IMR-90 (cell line): ENCODE results near the gene GALNT17. TPM values are rescaled to one million over a fixed set of nuclear protein-coding genes. Genes with fewer than 3 reads are reported as not detected.

ENCODE experiments used
- ATAC-seq: fragments of 200-7000 bp; cut with Tn5 transposase; 2 replicates; pipeline ENCODE4 v1.9.1; 2020; ENCODE audit warnings: low read depth, mild to moderate bottlenecking, moderate library complexity
- BruUV-seq: library from RNA; stranded (reverse); fragments of 400-500 nt; replicated peaks from 2 replicates; lab custom pipeline; 2021; lab: Mats Ljungman, UMichigan
- CTCF ChIA-PET: fragments of 300-600 bp; formaldehyde crosslinking; extraction: SDS; loops from one replicate; lab custom pipeline; 2021; ENCODE audit warnings: antibody characterized with exemption; lab: Yijun Ruan, JAX
- POLR2A ChIA-PET: fragments of 300-600 bp; sonication (Branson Sonifier 250); formaldehyde crosslinking; loops from one replicate; lab custom pipeline; 2022; ENCODE audit warnings: antibody characterized with exemption; ENCODE audit not compliant: unreplicated experiment; lab: Charles Lee
- DNase-seq: peaks from one replicate; pipeline ENCODE4 v3.0.0; 2013
- H2AFZ ChIP-seq: replicated peaks from 2 replicates; pipeline ENCODE3; 2013; ENCODE audit warnings: low read length, mild to moderate bottlenecking; ENCODE audit not compliant: poor library complexity
- H2AK5ac ChIP-seq: 2 replicates; pipeline ENCODE4 v1.6.1; 2013; ENCODE audit warnings: low read depth, low read length, inconsistent platforms
- H2AK9ac ChIP-seq: replicated peaks from 2 replicates; pipeline ENCODE3; 2013; ENCODE audit warnings: mild to moderate bottlenecking, low read depth, low read length, moderate library complexity; ENCODE audit not compliant: poor library complexity
- H2BK120ac ChIP-seq: 2 replicates; pipeline ENCODE4 v1.6.1; 2013; ENCODE audit warnings: low read depth, low read length, inconsistent platforms
- H2BK15ac ChIP-seq: 3 replicates; pipeline ENCODE4 v1.6.1; 2013; ENCODE audit warnings: low read depth, low read length, inconsistent platforms
- H2BK20ac ChIP-seq: 2 replicates; pipeline ENCODE4 v1.6.1; 2013; ENCODE audit warnings: low read depth, mild to moderate bottlenecking, inconsistent platforms, low read length, moderate library complexity
- H2BK5ac ChIP-seq: 2 replicates; pipeline ENCODE4 v1.6.1; 2013; ENCODE audit warnings: mild to moderate bottlenecking, low read depth, low read length, inconsistent platforms; ENCODE audit not compliant: poor library complexity, severe bottlenecking
- H3K14ac ChIP-seq: replicated peaks from 2 replicates; pipeline ENCODE4 v1.6.1; 2013; ENCODE audit warnings: low read depth, low read length, inconsistent platforms
- H3K18ac ChIP-seq: 2 replicates; pipeline ENCODE4 v1.6.1; 2013; ENCODE audit warnings: low read depth, low read length, control low read depth
- H3K23ac ChIP-seq: 2 replicates; pipeline ENCODE4 v1.6.1; 2013; ENCODE audit warnings: low read depth, low read length, inconsistent platforms
- H3K27ac ChIP-seq: 2 replicates; pipeline ENCODE4 v1.5.1; 2013; ENCODE audit warnings: mild to moderate bottlenecking, control low read depth, low read length; ENCODE audit not compliant: insufficient read depth
- H3K27me3 ChIP-seq: 2 replicates; pipeline ENCODE4 v1.6.1; 2013; ENCODE audit warnings: low read length; ENCODE audit not compliant: control insufficient read depth, insufficient read depth
- H3K36me3 ChIP-seq: 2 replicates; pipeline ENCODE4 v1.6.1; 2013; ENCODE audit warnings: low read length, mixed read lengths; ENCODE audit not compliant: control insufficient read depth, insufficient read depth
- H3K4ac ChIP-seq: 2 replicates; pipeline ENCODE4 v1.6.1; 2013; ENCODE audit warnings: low read depth, low read length, inconsistent platforms
- H3K4me1 ChIP-seq: 2 replicates; pipeline ENCODE4 v1.6.1; 2013; ENCODE audit warnings: low read length, mixed read lengths; ENCODE audit not compliant: control insufficient read depth, insufficient read depth
- H3K4me2 ChIP-seq: 2 replicates; pipeline ENCODE4 v1.6.1; 2013; ENCODE audit warnings: low read depth, mild to moderate bottlenecking, control low read depth, low read length, moderate library complexity
- H3K4me3 ChIP-seq: 2 replicates; pipeline ENCODE4 v1.5.1; 2013; ENCODE audit warnings: low read depth, mild to moderate bottlenecking, control low read depth, low read length, moderate library complexity; ENCODE audit not compliant: insufficient read depth
- H3K56ac ChIP-seq: 2 replicates; pipeline ENCODE4 v1.6.1; 2013; ENCODE audit warnings: low read length, inconsistent platforms; ENCODE audit not compliant: insufficient read depth; ENCODE audit errors: extremely low read depth
- H3K79me1 ChIP-seq, 2 experiments: 2 replicates each; pipeline ENCODE4 v1.6.1; 2013; ENCODE audit warnings: low read length in 2 of 2, inconsistent platforms in 1 of 2, low read depth in 1 of 2
- H3K9ac ChIP-seq: 2 replicates; pipeline ENCODE4 v1.6.1; 2013; ENCODE audit warnings: low read depth, low read length, control low read depth
- H3K9me1 ChIP-seq: 2 replicates; pipeline ENCODE4 v1.6.1; 2013; ENCODE audit warnings: low read length, inconsistent platforms; ENCODE audit not compliant: insufficient read depth
- H3K9me3 ChIP-seq: 2 replicates; pipeline ENCODE4 v1.6.1; 2013; ENCODE audit warnings: low read length; ENCODE audit not compliant: control insufficient read depth, insufficient read depth
- H4K20me1 ChIP-seq: 2 replicates; pipeline ENCODE4 v1.6.1; 2013; ENCODE audit warnings: low read length, inconsistent platforms; ENCODE audit not compliant: insufficient read depth
- H4K5ac ChIP-seq: 2 replicates; pipeline ENCODE4 v1.6.1; 2013; ENCODE audit warnings: mild to moderate bottlenecking, low read depth, low read length, control low read depth
- H4K8ac ChIP-seq, 2 experiments: 2 replicates each; pipeline ENCODE4 v1.6.1; 2013; ENCODE audit warnings: low read depth in 2 of 2, low read length in 2 of 2, control low read depth in 1 of 2, inconsistent platforms in 1 of 2
- H4K91ac ChIP-seq: 2 replicates; pipeline ENCODE4 v1.6.1; 2013; ENCODE audit warnings: low read depth, low read length, inconsistent platforms; ENCODE audit not compliant: insufficient read depth
- FOS ChIP-seq: fragments of 150-350 bp; IDR thresholded peaks from 2 replicates; pipeline ENCODE4 v1.6.1; 2016; ENCODE audit warnings: low read depth, low read length
- RCOR1 ChIP-seq: IDR thresholded peaks from 2 replicates; pipeline ENCODE4 v1.6.1; 2012; ENCODE audit warnings: mild to moderate bottlenecking, low read length, improper control_type of control experiment; ENCODE audit not compliant: insufficient replicate concordance
- WGBS, 2 experiments: methylation state at CpG; one replicate each; pipeline versions ENCODE4 v1.1.5 to v1.1.7; 2013; ENCODE audit warnings: missing lambda C conversion rate in 2 of 2; ENCODE audit not compliant: insufficient read length in 1 of 2; ENCODE audit errors: extremely low coverage in 2 of 2; 5-methylcytosine and 5-hydroxymethylcytosine counted together
- dilution Hi-C: fragments of 300-500 bp; cut with HindIII; formaldehyde crosslinking; loops from one replicate; pipeline ENCODE4 v1.14.3; 2018; ENCODE audit warnings: low sequenced_read_pairs; ENCODE audit not compliant: unreplicated experiment
- in situ Hi-C: fragments of 300-500 bp; cut with MboI; formaldehyde crosslinking; loops from 3 replicates; pipeline ENCODE4 v1.14.3; 2019; ENCODE audit warnings: low sequenced_read_pairs, inconsistent platforms, mixed read lengths
- intact Hi-C: fragments of 100-400 bp; cut with micrococcal nuclease; formaldehyde crosslinking; loops from 2 replicates; pipeline ENCODE4 v1.10.0; 2022
- polyA plus RNA-seq, 3 experiments: library from polyadenylated mRNA; depleted of rRNA; stranded (reverse); fragments of >200 nt; gene quantifications; 2 replicates each; pipeline ENCODE4 v1.2.3, GENCODE V29; 2012; ENCODE audit warnings: low replicate concordance in 1 of 3
- total RNA-seq: library from RNA; depleted of rRNA; stranded (reverse); fragments of >200 nt; gene quantifications from 2 replicates; pipeline ENCODE4 v1.2.3, GENCODE V29; 2012
- TF ChIP-seq, protein P1 (sequence below): conservative IDR thresholded peaks from 2 replicates; pipeline ENCODE4 v1.5.1; 2012; ENCODE audit warnings: mild to moderate bottlenecking, low read depth, low read length, improper control_type of control experiment
- TF ChIP-seq, protein P2 (sequence below): fragments of 150-350 bp; IDR thresholded peaks from 2 replicates; pipeline ENCODE4 v1.6.1; 2016; ENCODE audit warnings: low read depth, mild to moderate bottlenecking, low read length, moderate library complexity, borderline replicate concordance
- TF ChIP-seq, protein P3 (sequence below): fragments of 150-350 bp; IDR thresholded peaks from 2 replicates; pipeline ENCODE4 v1.6.1; 2017; ENCODE audit warnings: mild to moderate bottlenecking, antibody characterized with exemption, low read length, low read depth

The GALNT17 gene
- total and polyA plus RNA-seq, 2 of the 4 experiments (the other 2 are of a cell fraction), result not detected

DNA sequence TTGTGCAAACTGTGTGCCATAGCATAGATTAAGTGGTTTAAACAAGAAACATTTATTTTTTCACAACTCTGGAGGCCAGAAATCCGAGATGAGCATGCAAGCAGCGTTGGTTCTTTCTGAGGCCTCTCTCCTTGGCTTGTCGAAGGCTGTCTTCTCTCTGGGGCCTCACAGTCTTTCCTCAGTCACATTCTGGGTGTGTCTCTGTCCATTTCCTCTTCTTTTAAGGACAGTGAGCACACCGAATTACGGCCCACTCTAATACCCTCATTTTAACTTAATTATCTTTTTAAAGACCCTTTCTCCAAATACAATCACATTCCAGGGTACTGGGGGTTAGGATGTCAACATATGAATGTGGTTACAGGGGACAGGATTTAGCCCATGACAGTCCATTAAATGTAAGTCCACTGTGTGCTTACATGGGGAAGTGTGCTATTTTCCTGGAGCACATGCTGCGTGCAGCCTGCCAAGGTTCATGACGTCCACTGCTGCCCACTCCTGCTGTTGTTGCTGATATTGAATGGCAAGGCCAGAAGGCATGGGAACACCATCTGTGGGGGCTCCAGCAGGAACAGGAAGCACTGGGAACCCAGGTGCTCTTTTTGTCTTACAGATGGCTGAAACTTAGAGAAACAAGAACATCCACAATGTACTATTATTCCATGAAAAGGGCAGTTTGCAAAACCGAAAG, 365.5 kb downstream of the GALNT17 start:
- H2AK5ac ChIP-seq, result no peak overlapping the region
- no peak overlapping the region for H4K8ac ChIP-seq
- no peak overlapping the region for H3K4ac ChIP-seq
- no peak overlapping the region for H2BK15ac ChIP-seq
- H3K14ac ChIP-seq, result no peak overlapping the region
- H4K20me1 ChIP-seq, result no peaks in the 10 kb centered on the region
- H3K9me1 ChIP-seq, result no peaks in the 10 kb centered on the region
- intact Hi-C loops, result no loop called here
- H3K36me3 ChIP-seq, result no peaks in the 10 kb centered on the region
- CTCF ChIA-PET, result no interaction called here
- in situ Hi-C loops, result no loop called here
- BruUV-seq, result no TSS peak
- H3K27ac ChIP-seq, result no peak overlapping the region
- H3K27me3 ChIP-seq, result no peaks in the 10 kb centered on the region
- no peak overlapping the region for H3K9ac ChIP-seq
- no peak overlapping the region for H3K23ac ChIP-seq
- H2AK9ac ChIP-seq, result no peak overlapping the region
- TF ChIP-seq RCOR1 (no peak), FOS (no peak)
- TF ChIP-seq, protein P1, sequence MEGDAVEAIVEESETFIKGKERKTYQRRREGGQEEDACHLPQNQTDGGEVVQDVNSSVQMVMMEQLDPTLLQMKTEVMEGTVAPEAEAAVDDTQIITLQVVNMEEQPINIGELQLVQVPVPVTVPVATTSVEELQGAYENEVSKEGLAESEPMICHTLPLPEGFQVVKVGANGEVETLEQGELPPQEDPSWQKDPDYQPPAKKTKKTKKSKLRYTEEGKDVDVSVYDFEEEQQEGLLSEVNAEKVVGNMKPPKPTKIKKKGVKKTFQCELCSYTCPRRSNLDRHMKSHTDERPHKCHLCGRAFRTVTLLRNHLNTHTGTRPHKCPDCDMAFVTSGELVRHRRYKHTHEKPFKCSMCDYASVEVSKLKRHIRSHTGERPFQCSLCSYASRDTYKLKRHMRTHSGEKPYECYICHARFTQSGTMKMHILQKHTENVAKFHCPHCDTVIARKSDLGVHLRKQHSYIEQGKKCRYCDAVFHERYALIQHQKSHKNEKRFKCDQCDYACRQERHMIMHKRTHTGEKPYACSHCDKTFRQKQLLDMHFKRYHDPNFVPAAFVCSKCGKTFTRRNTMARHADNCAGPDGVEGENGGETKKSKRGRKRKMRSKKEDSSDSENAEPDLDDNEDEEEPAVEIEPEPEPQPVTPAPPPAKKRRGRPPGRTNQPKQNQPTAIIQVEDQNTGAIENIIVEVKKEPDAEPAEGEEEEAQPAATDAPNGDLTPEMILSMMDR, result no peak
- TF ChIP-seq, protein P2, sequence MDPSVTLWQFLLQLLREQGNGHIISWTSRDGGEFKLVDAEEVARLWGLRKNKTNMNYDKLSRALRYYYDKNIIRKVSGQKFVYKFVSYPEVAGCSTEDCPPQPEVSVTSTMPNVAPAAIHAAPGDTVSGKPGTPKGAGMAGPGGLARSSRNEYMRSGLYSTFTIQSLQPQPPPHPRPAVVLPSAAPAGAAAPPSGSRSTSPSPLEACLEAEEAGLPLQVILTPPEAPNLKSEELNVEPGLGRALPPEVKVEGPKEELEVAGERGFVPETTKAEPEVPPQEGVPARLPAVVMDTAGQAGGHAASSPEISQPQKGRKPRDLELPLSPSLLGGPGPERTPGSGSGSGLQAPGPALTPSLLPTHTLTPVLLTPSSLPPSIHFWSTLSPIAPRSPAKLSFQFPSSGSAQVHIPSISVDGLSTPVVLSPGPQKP, result no peak
- TF ChIP-seq, protein P3, sequence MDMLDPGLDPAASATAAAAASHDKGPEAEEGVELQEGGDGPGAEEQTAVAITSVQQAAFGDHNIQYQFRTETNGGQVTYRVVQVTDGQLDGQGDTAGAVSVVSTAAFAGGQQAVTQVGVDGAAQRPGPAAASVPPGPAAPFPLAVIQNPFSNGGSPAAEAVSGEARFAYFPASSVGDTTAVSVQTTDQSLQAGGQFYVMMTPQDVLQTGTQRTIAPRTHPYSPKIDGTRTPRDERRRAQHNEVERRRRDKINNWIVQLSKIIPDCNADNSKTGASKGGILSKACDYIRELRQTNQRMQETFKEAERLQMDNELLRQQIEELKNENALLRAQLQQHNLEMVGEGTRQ, result no peak
- H2BK120ac ChIP-seq, result no peak overlapping the region
- H4K5ac ChIP-seq, result no peak overlapping the region
- ATAC-seq (no peak), DNase-seq (no peak)
- H3K18ac ChIP-seq, result no peak overlapping the region
- no peak overlapping the region for H2BK20ac ChIP-seq
- H3K4me1 ChIP-seq, result no peaks in the 10 kb centered on the region
- H3K56ac ChIP-seq, result no peak overlapping the region
- H3K79me1 ChIP-seq, result no peaks in the 10 kb centered on the region
- H2AFZ ChIP-seq, result no peak overlapping the region
- H4K91ac ChIP-seq, result no peak overlapping the region
- 8% methylated on average over 5 of the region's 8 CpGs; no CpG with 5 or more reads in 1 of the 2 experiments for WGBS, 2 experiments
- no peak overlapping the region for H3K4me3 ChIP-seq
- POLR2A ChIA-PET, result no interaction called here
- no peak overlapping the region for H3K4me2 ChIP-seq
- no peak overlapping the region for H2BK5ac ChIP-seq
- dilution Hi-C loops, result no loop called here
- peaks cover 21% of the 10 kb centered on the region; the same call in 1 of the 2 replicates for H3K9me3 ChIP-seq
